ENCODE measurements around the gene CA9.
"Not testable (repeated sequence)": the region's sequence is repeated elsewhere in the genome, so short reads cannot be mapped to it uniquely, and the experiment has no call there.

CA9 gene

DNA sequence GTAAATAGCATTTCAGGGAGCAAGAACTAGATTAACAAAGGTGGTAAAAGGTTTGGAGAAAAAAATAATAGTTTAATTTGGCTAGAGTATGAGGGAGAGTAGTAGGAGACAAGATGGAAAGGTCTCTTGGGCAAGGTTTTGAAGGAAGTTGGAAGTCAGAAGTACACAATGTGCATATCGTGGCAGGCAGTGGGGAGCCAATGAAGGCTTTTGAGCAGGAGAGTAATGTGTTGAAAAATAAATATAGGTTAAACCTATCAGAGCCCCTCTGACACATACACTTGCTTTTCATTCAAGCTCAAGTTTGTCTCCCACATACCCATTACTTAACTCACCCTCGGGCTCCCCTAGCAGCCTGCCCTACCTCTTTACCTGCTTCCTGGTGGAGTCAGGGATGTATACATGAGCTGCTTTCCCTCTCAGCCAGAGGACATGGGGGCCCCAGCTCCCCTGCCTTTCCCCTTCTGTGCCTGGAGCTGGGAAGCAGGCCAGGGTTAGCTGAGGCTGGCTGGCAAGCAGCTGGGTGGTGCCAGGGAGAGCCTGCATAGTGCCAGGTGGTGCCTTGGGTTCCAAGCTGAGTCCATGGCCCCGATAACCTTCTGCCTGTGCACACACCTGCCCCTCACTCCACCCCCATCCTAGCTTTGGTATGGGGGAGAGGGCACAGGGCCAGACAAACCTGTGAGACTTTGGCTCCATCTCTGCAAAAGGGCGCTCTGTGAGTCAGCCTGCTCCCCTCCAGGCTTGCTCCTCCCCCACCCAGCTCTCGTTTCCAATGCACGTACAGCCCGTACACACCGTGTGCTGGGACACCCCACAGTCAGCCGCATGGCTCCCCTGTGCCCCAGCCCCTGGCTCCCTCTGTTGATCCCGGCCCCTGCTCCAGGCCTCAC is at the start of gene CA9:
TSS of gene CA9 (plus strand) at position 797 of the 893 bp plus-strand sequence. CDS start at position 829, 32 bp downstream.
- no peak for DNase-seq (ENCODE audit: low spot score)

DNA sequence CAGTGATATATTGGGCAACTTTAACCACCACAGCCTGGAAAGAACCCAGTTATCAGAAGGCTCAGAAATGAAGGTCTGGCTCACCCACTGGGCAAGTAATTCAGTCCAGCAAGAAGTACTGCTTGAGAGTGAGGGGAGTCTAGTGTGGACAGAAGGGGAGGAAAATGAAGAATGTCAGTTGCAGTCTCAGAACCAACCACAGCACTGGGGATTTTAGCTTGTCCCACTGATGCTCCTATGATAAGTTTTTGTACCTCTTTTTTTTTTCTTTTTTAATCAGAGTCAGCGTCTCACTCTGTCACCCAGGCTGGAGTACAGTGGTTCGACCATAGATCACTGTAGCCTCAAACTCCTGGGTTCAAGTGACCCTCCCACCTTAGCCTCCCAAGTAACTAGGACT is 46.2 kb upstream of the CA9 start:
- DNase-seq (ENCODE audit: low spot score), result peak; percentile 1

GRCh38 chr9:35628389-35628991 is 45.2 kb upstream of the CA9 start:
- DNase-seq (ENCODE audit: low spot score), result no peak

DNA sequence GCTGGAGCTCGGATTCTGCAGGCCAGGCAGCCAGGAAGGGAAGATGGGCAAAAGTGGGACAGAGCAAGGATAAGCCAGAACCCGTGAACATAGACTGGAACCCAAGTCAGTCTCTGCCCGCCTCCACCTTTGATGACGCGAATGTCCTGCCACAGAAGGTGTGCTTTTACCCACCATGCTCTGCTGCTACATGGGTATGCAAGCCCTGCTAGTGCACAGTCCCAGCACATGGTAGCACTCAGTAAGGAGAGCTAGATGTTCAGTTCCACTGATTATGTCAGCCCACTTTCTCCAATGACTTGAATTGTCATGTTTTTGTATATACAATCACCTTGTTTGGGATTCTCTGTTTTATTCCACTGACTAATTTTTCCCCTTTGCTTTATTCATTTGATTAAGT is 44.1 kb upstream of the CA9 start:
- DNase-seq (ENCODE audit: low spot score), result no peak

- DNase-seq (ENCODE audit: low spot score), result no peak
These were observed 38.0 kb upstream of the CA9 start for GRCh38 chr9:35635730-35636129.

GRCh38 chr9:35636135-35636876 is 37.4 kb upstream of the CA9 start:
- DNase-seq (ENCODE audit: low spot score), result peak; percentile 78

GRCh38 chr9:35636877-35637246 is 36.9 kb upstream of the CA9 start:
- not testable (repeated sequence) for DNase-seq (ENCODE audit: low spot score)

GRCh38 chr9:35637427-35637955 is 36.2 kb upstream of the CA9 start:
- DNase-seq (ENCODE audit: low spot score), result not testable (repeated sequence)

DNA sequence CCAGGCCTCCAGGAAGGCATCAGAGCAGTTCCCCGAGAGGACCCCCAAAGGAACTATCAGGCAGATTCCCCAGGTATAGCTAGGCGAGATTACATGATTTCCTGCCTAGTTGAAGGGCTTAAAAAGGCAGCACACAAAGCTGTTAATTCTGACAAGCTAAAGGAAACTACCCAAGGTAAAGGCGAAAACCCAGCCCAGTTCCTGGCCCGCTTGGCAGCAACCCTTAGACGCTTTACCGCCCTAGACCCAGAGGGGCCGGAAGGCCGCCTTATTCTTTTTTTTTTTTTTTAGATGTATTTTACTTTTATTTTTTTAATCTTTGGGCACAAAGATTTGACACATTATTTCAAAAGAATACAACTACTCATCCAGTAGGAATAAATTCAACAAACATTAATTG is 35.0 kb upstream of the CA9 start:
- peak; percentile 53 for DNase-seq (ENCODE audit: low spot score)

GRCh38 chr9:35639225-35639624 is 34.5 kb upstream of the CA9 start:
- DNase-seq (ENCODE audit: low spot score), result not testable (repeated sequence)

DNA sequence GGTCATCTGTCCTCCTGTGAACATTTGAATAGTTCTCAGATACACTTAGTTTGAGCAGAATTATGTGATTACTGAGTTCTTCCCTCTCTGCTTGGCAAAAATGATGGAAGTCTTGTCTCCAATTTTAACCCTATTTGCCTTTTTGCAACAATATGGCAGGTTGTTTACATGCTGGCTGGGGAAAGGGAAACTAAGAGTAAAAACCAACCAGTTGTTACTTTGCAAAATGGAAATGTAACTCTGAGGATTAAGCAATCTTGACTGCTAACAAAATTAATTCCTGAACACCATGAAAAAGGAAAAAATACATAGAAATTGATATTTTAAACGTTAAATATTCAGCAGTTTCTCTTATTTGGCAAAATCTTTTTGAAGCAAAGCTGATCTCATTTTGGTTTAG is 34.1 kb upstream of the CA9 start:
- no peak for DNase-seq (ENCODE audit: low spot score)

DNA sequence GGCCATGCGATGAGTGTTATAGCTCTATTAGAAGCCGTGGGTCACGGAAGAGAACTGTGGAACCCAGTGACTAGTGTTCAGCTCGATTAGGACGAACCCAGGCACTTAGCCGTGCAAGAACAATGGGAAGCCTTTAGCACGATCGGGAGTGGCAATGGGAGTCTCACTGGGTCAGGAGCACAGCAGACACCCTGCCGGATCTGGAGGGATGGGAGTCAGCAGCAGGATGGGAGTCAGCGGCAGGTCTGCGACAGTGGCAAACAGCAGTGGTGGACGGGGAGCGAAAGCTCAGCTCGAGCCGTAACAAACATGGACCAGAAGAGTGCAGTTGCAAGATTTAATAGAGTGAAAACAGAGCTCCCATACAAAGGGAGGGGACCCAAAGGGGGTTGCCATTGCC is 33.3 kb upstream of the CA9 start:
- DNase-seq (ENCODE audit: low spot score), result not testable (repeated sequence)

DNA sequence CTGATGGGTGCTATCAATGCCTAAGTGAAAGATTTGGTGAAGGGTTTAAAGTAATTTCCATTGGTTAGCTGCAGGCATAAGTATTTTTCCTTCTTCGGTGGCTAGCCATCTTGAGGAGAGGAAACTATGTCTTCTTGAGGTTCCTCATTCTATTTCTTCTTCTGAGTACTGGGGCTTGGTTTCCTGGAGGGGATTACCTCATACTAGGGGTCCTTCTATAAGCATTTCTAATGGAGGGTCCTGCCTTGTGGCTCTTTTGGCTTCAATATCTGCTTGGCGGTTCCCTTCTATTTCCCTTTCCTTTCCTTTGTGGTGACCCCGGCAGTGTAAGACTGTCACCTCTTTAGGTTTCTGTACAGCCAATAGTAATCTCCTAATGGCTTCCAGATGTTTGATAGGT is 32.2 kb upstream of the CA9 start:
- DNase-seq (ENCODE audit: low spot score), result not testable (repeated sequence)

DNA sequence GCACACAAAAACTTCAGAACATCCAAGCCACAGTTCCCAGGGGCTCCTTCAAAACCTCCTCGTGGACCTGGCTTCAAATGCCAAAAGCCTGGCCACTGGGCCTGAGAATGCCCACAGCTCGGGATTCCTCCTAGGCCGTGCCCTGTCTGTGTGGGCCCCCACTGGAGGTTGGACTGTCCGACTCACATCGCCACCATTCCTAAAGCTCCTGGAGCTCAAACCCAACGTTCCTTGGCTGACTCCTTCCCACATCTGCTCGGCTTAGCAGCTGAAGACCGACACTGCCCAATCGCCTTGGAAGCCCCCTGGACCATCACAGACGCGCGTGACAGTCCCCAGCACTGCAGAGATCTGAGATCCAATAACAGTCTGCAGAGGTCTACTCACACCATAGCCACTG is 30.7 kb upstream of the CA9 start:
- DNase-seq (ENCODE audit: low spot score), result no peak

DNA sequence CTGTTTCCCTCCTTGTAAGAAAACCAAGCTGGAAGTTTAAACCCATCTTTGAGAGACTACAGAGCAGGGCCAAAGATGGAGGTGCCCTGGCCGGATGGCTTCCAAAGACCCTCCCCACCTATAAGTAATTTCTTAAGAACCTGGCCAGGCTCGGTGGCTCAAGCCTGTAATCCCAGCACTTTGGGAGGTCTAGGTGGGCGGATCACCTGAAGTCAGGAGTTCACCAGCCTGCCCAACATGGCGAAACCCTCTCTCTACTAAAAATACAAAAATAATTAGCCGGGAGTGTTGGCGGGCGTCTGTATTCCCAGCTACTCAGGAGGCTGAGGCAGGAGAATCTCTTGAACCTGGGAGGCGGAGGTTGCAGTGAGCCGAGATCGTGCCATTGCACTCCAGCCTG is 28.0 kb upstream of the CA9 start:
- not testable (repeated sequence) for DNase-seq (ENCODE audit: low spot score)

DNA sequence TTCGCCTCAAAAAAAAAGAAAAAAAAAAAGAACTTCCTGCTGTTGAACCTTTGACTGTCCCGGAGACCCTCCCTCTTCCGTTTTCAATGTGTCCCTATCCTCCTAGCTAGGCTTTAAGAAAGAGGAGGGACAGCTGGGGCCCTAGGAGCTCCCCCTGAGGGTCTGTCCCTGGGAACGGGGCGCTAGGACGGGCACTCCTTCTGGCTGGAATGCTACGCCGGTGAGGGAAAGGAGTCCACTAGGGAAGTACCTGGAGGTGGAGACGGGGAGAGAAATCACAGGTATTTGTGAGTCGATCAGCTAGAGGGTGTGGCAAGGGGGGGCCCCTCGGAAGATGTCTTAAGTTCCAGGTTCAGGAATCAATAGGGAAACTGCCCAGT is 27.6 kb upstream of the CA9 start:
- peak; percentile 50 for DNase-seq (ENCODE audit: low spot score)

DNA sequence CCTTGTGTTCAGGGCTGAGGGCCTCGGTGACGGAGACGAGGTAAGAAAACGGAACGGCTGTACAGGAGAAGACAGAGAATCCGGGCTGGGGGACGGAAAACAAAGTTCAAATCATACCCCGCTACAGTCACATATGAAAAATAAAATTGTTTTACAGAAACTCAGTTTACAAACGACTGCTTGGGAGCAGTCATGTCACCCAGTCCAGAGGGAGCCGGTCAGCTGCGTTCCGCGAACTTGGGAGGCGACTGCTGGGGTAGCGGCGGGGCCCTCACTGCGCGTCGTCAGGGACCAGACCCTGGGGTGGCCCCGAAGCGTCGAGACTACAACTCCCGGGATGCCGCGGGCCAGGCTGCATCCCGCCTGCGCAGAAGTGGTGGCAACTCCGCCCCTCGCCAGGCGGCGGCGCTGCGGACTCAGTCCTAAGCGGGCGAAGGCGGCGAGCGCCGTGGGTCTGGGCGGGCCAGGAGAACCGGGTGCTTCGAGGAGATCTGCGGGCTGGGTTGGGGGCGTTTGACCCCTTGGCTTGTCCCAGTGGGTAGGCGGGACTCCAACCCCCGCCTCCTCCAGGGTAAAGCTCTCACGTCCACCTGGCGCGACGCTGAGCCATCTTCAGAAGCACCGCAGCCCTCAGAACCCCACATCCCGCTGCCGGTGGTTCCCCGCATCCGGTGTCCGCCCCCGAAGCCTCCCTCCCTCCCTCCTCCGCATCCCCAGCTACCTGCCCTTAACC is 27.0 kb upstream of the CA9 start:
- peak; percentile 94 for DNase-seq (ENCODE audit: low spot score)

- DNase-seq (ENCODE audit: low spot score), result peak; percentile 49
These were observed 24.0 kb upstream of the CA9 start for GRCh38 chr9:35649431-35650340.

DNA sequence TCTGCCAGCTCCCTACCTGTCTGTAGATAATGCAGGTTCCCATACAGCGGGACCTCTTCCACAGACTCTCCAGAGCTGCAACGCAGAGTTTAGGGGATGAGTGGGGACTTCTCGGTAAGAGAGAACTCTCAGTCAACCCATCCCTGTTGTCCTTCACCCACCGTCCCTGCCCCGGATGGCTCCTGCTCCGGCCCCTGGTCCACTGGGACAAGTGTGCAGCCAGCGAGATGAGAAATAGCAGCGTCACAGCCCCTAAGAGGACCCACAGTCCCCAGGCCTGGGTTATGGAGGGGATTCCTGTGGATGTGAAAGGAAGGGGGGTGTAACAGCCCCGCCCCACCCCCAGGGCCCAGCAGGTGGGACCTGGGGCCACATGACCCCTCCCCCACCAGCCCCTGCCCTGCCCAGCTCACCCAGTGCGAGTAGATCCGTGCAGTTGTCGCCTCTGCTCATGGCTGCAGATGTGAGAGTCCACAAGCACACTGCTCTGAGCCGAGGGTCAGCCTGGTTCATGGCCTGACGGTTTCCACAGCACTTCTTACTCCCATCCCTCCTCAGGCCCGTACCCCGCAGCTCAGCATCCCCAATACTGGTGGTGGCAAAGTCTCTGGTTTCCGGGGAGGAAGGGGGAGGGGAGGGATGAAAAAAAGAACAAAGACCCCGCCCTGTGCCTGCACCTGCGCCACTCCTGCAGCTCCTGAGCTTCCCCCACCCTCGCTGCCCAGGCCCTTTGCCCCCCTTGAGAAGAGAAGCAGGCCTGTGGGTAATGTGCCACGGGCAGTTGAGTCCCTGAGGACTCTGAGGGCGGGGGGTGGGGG is 23.2 kb upstream of the CA9 start, which contains the start of gene SIT1:
TSS of gene SIT1 (minus strand) at position 591 of the 818 bp plus-strand sequence. CDS start at position 513, 78 bp downstream.
- DNase-seq (ENCODE audit: low spot score), result peak; percentile 50
